ENCODE results near the gene PAX8.

GRCh38 chr2:113242327-113242726 is 36.4 kb downstream of the PAX8 start:
- TF ChIP-seq CTCF (IDR thresholded peaks at IDR 0.05) (no peak), POLR2A (IDR thresholded peaks at IDR 0.05; ENCODE audit: low read depth) (no peak)
